ENCODE measurements around the gene BMP6. TPM values are rescaled to one million over a fixed set of nuclear protein-coding genes. Genes with fewer than 3 reads are reported as not detected.

The BMP6 gene
- total RNA-seq, 1 experiment from 2014 or later, result 1.6 TPM

DNA sequence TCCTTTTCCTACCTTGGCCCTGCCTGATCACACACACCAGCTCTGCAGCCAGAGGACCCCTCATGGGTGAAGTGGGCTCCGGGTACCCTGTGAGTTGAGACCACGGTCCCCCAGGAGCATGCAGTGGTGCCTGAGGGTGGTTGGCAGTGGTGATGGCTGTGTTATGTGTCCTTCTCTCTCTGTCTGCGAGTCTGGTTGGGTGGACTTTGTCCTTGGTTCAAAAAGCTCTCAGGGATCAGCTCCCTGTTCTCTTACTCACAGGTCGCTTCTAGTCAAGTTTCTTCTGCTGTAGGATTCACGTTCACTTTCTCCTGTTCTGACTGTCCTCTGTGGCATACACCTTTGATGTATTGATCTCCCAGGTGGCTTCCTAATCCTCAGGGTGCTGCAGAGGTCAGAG, 100.1 kb downstream of the BMP6 start:
- Histone ChIP-seq H4K20me1 (ENCODE audit: insufficient read depth) (no peaks in the 10 kb centered on the region), H3K4me1 (ENCODE audit: control insufficient read depth in 1 of 2, insufficient read depth in 2 of 2, low read length in 2 of 2) (no peaks in the 10 kb centered on the region), H2AFZ (ENCODE audit: low read depth, low read length, poor library complexity, severe bottlenecking) (no peak overlapping the region), H3K9ac (ENCODE audit: low read length) (no peak overlapping the region), H3K4me3 (replicated peaks in 1 of 2; ENCODE audit: low read depth in 1 of 2, low read length in 2 of 2) (no peak overlapping the region), H3K36me3 (ENCODE audit: control insufficient read depth in 1 of 2, insufficient read depth in 2 of 2, low read length in 2 of 2) (no peaks in the 10 kb centered on the region), H3K4me2 (ENCODE audit: low read length) (no peak overlapping the region), H3K9me3 (ENCODE audit: control insufficient read depth in 1 of 2, insufficient read depth in 1 of 2, low read depth in 1 of 2, low read length in 2 of 2) (no peaks in the 10 kb centered on the region), H3K79me2 (ENCODE audit: insufficient read depth, low read length) (no peaks in the 10 kb centered on the region), H3K27ac (ENCODE audit: low read depth, low read length) (no peak overlapping the region), H3K9me2 (ENCODE audit: insufficient read depth) (no peaks in the 10 kb centered on the region), H3K27me3 (ENCODE audit: insufficient read depth, low read length) (no peaks in the 10 kb centered on the region)
- TF ChIP-seq, protein P1, sequence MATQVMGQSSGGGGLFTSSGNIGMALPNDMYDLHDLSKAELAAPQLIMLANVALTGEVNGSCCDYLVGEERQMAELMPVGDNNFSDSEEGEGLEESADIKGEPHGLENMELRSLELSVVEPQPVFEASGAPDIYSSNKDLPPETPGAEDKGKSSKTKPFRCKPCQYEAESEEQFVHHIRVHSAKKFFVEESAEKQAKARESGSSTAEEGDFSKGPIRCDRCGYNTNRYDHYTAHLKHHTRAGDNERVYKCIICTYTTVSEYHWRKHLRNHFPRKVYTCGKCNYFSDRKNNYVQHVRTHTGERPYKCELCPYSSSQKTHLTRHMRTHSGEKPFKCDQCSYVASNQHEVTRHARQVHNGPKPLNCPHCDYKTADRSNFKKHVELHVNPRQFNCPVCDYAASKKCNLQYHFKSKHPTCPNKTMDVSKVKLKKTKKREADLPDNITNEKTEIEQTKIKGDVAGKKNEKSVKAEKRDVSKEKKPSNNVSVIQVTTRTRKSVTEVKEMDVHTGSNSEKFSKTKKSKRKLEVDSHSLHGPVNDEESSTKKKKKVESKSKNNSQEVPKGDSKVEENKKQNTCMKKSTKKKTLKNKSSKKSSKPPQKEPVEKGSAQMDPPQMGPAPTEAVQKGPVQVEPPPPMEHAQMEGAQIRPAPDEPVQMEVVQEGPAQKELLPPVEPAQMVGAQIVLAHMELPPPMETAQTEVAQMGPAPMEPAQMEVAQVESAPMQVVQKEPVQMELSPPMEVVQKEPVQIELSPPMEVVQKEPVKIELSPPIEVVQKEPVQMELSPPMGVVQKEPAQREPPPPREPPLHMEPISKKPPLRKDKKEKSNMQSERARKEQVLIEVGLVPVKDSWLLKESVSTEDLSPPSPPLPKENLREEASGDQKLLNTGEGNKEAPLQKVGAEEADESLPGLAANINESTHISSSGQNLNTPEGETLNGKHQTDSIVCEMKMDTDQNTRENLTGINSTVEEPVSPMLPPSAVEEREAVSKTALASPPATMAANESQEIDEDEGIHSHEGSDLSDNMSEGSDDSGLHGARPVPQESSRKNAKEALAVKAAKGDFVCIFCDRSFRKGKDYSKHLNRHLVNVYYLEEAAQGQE (IDR thresholded peaks at IDR 0.05; ENCODE audit: low read depth), result no peak
- ChIA-PET POLR2A (no interaction called here), RAD21 (ENCODE audit: low non-redundant PET in 1 of 2, low total read pairs in 2 of 2, uncharacterized antibody in 2 of 2, unreplicated experiment in 2 of 2) (no interaction called here), CTCF (no interaction called here)
- ATAC-seq, result no peak
- DNase-seq (ENCODE audit: low read depth, low spot score), result no peak
- intact Hi-C loops (cut with micrococcal nuclease), result no loop called here
- BruUV-seq (replicated peaks), result no TSS peak

- no peaks in the 10 kb centered on the region for H3K4me1 ChIP-seq (ENCODE audit: control insufficient read depth in 1 of 2, insufficient read depth in 2 of 2, low read length in 2 of 2)
- intact Hi-C loops (cut with micrococcal nuclease), result no loop called here
- no peaks in the 10 kb centered on the region for H3K9me2 ChIP-seq (ENCODE audit: insufficient read depth)
- no peaks in the 10 kb centered on the region for H3K36me3 ChIP-seq (ENCODE audit: control insufficient read depth in 1 of 2, insufficient read depth in 2 of 2, low read length in 2 of 2)
- BruUV-seq (replicated peaks), result no TSS peak
- no peaks in the 10 kb centered on the region for H3K9me3 ChIP-seq (ENCODE audit: control insufficient read depth in 1 of 2, insufficient read depth in 1 of 2, low read depth in 1 of 2, low read length in 2 of 2)
- ATAC-seq, result no peak
- H2AFZ ChIP-seq (ENCODE audit: low read depth, low read length, poor library complexity, severe bottlenecking), result no peak overlapping the region
- no peak for TF ChIP-seq CTCF (IDR thresholded peaks at IDR 0.05 in 2 of 3, conservative IDR thresholded peaks at IDR 0.05 in 1 of 3; ENCODE audit: borderline replicate concordance in 1 of 3, insufficient read depth in 1 of 3, low read depth in 2 of 3, low read length in 2 of 3)
- ChIA-PET RAD21 (ENCODE audit: low non-redundant PET in 1 of 2, low total read pairs in 2 of 2, uncharacterized antibody in 2 of 2, unreplicated experiment in 2 of 2) (no interaction called here), POLR2A (no interaction called here), CTCF (no interaction called here)
- H3K4me3 ChIP-seq (replicated peaks in 1 of 2; ENCODE audit: low read depth in 1 of 2, low read length in 2 of 2), result no peak overlapping the region
- H3K9ac ChIP-seq (ENCODE audit: low read length), result no peak overlapping the region
- no peak for DNase-seq (ENCODE audit: low read depth, low spot score)
- H3K27ac ChIP-seq (ENCODE audit: low read depth, low read length), result no peak overlapping the region
- H3K27me3 ChIP-seq (ENCODE audit: insufficient read depth, low read length), result no peaks in the 10 kb centered on the region
- no peaks in the 10 kb centered on the region for H3K79me2 ChIP-seq (ENCODE audit: insufficient read depth, low read length)
- H3K4me2 ChIP-seq (ENCODE audit: low read length), result no peak overlapping the region
- no peaks in the 10 kb centered on the region for H4K20me1 ChIP-seq (ENCODE audit: insufficient read depth)
Measured at GRCh38 chr6:7827142-7827541, 101.2 kb downstream of the BMP6 start.

Measured in HCT116 (cell line).